SK-N-SH treated with all-trans-retinoic acid at 6 μM for 48 hours (cell line): ENCODE results near the gene ONECUT3.

Experiments used
- ATAC-seq: fragments of 200-7000 bp; cut with Tn5 transposase; 3 replicates; pipeline ENCODE4 v1.9.1; 2020; ENCODE audit warnings: mild to moderate bottlenecking, moderate library complexity
- CREB5 ChIP-seq: fragments of 250-450 bp; sonication (Bioruptor Pico); IDR thresholded peaks from 2 replicates; pipeline ENCODE4 v1.5.1; 2020; ENCODE audit warnings: low read depth, mild to moderate bottlenecking, moderate library complexity
- CSDC2 ChIP-seq: fragments of 250-450 bp; sonication (Bioruptor Pico); IDR thresholded peaks from 2 replicates; pipeline ENCODE4 v1.5.0; 2020; ENCODE audit warnings: mild to moderate bottlenecking, moderate library complexity
- ESRRG ChIP-seq: fragments of 250-450 bp; sonication (Bioruptor Pico); IDR thresholded peaks from 2 replicates; pipeline ENCODE4 v1.6.1; 2021; ENCODE audit warnings: mild to moderate bottlenecking
- ISL1 ChIP-seq: fragments of 250-450 bp; sonication (Bioruptor Pico); IDR thresholded peaks from 2 replicates; pipeline ENCODE4 v2.1.2; 2022; ENCODE audit warnings: mild to moderate bottlenecking, moderate library complexity
- OSR1 ChIP-seq: fragments of 250-450 bp; sonication (Bioruptor Pico); IDR thresholded peaks from 2 replicates; pipeline ENCODE4 v1.8.0; 2022; ENCODE audit warnings: moderate library complexity, mild to moderate bottlenecking, inconsistent platforms
- POU6F1 ChIP-seq: fragments of 250-450 bp; sonication (Bioruptor Pico); IDR thresholded peaks from 2 replicates; pipeline ENCODE4 v1.8.0; 2021; ENCODE audit warnings: low read depth, mild to moderate bottlenecking, moderate library complexity, borderline replicate concordance
- RARB ChIP-seq: fragments of 250-450 bp; sonication (Bioruptor Pico); IDR thresholded peaks from 2 replicates; pipeline ENCODE4 v1.8.0; 2021; ENCODE audit warnings: mild to moderate bottlenecking, moderate library complexity
- SNAI2 ChIP-seq: fragments of 250-450 bp; sonication (Bioruptor Pico); IDR thresholded peaks from 2 replicates; pipeline ENCODE4 v1.5.0; 2020; ENCODE audit warnings: mild to moderate bottlenecking, moderate library complexity
- TCF4 ChIP-seq: fragments of 250-450 bp; sonication (Bioruptor Pico); IDR thresholded peaks from 2 replicates; pipeline ENCODE4 v1.8.0; 2021; ENCODE audit warnings: mild to moderate bottlenecking, moderate library complexity, borderline replicate concordance
- TOX ChIP-seq: fragments of 250-450 bp; sonication (Bioruptor Pico); IDR thresholded peaks from 2 replicates; pipeline ENCODE4 v1.8.0; 2021; ENCODE audit warnings: mild to moderate bottlenecking, moderate library complexity, borderline replicate concordance
- TSHZ2 ChIP-seq: fragments of 250-450 bp; sonication (Bioruptor Pico); IDR thresholded peaks from 2 replicates; pipeline ENCODE4 v1.5.0; 2020; ENCODE audit warnings: mild to moderate bottlenecking, moderate library complexity
- ZFP30 ChIP-seq: fragments of 450-650 bp; formaldehyde crosslinking; IDR thresholded peaks from 2 replicates; pipeline ENCODE4 v1.5.0; 2022; ENCODE audit warnings: mild to moderate bottlenecking, moderate library complexity
- ZNF70 ChIP-seq: fragments of 450-650 bp; formaldehyde crosslinking; IDR thresholded peaks from 2 replicates; pipeline ENCODE4 v1.5.0; 2020; ENCODE audit warnings: mild to moderate bottlenecking, moderate library complexity
- ZNF8 ChIP-seq: fragments of 450-650 bp; formaldehyde crosslinking; IDR thresholded peaks from 2 replicates; pipeline ENCODE4 v1.5.0; 2020; ENCODE audit warnings: mild to moderate bottlenecking, moderate library complexity

ONECUT3 gene

GRCh38 chr19:1718420-1719291 is 34.6 kb upstream of the ONECUT3 start (continued):
- no peak for TF ChIP-seq CREB5

- no peak for TF ChIP-seq ZNF70 (CRISPR knock-in tag)
- no peak for TF ChIP-seq ZFP30 (CRISPR knock-in tag)
- no peak for TF ChIP-seq ISL1 (CRISPR knock-in tag)
- TF ChIP-seq TSHZ2 (CRISPR knock-in tag), result no peak
- TF ChIP-seq ZNF8 (CRISPR knock-in tag), result no peak
- TF ChIP-seq RARB (CRISPR knock-in tag), result no peak
- no peak for TF ChIP-seq ESRRG
- no peak for TF ChIP-seq SNAI2
- ATAC-seq, result no peak
Measured at GRCh38 chr19:1719519-1719918, 33.8 kb upstream of the ONECUT3 start.

- no peak for TF ChIP-seq ZNF8 (CRISPR knock-in tag)
- TF ChIP-seq TSHZ2 (CRISPR knock-in tag), result no peak
- TF ChIP-seq POU6F1, result no peak
- TF ChIP-seq RARB (CRISPR knock-in tag), result no peak
- TF ChIP-seq OSR1 (CRISPR knock-in tag), result no peak
- no peak; the same call in 2 of the 3 replicates for ATAC-seq
Measured at GRCh38 chr19:1720237-1720636, 33.1 kb upstream of the ONECUT3 start.

- TF ChIP-seq CSDC2 (CRISPR knock-in tag) (no peak), TOX (no peak), TSHZ2 (CRISPR knock-in tag) (no peak), ZNF70 (CRISPR knock-in tag) (no peak), ZFP30 (CRISPR knock-in tag) (no peak), RARB (CRISPR knock-in tag) (no peak), TCF4 (CRISPR knock-in tag) (no peak)
- peak; percentile 78 for ATAC-seq
Measured at GRCh38 chr19:1725100-1726064, 27.9 kb upstream of the ONECUT3 start.
